ENCODE data around the gene CETN2.

GRCh38 chrX:152813206-152813605 lies 17.4 kb downstream of the CETN2 start:
- TF ChIP-seq, protein P1, sequence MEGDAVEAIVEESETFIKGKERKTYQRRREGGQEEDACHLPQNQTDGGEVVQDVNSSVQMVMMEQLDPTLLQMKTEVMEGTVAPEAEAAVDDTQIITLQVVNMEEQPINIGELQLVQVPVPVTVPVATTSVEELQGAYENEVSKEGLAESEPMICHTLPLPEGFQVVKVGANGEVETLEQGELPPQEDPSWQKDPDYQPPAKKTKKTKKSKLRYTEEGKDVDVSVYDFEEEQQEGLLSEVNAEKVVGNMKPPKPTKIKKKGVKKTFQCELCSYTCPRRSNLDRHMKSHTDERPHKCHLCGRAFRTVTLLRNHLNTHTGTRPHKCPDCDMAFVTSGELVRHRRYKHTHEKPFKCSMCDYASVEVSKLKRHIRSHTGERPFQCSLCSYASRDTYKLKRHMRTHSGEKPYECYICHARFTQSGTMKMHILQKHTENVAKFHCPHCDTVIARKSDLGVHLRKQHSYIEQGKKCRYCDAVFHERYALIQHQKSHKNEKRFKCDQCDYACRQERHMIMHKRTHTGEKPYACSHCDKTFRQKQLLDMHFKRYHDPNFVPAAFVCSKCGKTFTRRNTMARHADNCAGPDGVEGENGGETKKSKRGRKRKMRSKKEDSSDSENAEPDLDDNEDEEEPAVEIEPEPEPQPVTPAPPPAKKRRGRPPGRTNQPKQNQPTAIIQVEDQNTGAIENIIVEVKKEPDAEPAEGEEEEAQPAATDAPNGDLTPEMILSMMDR (IDR thresholded peaks at IDR 0.05; ENCODE audit: borderline replicate concordance, extremely low read depth, low read length, poor library complexity, severe bottlenecking) = no peak
- no peak for TF ChIP-seq EZH2 (IDR thresholded peaks at IDR 0.05; ENCODE audit: borderline replicate concordance, low read depth, low read length, severe bottlenecking)
